Measurements from ENCODE around the gene ELL2.
"Not testable (repeated sequence)": the region's sequence is repeated elsewhere in the genome, so short reads cannot be mapped to it uniquely, and the experiment has no call there.

Gene ELL2

GRCh38 chr5:95845391-95845790 is 116.3 kb downstream of the ELL2 start:
- Histone ChIP-seq H3K4me2 (no peak overlapping the region), H3K27ac (no peak overlapping the region), H3K27me3 (no peaks in the 10 kb centered on the region), H3K9ac (no peak overlapping the region), H4K20me1 (no peaks in the 10 kb centered on the region), H3K36me3 (no peaks in the 10 kb centered on the region), H3K4me3 (no peak overlapping the region), H3K9me3 (no peaks in the 10 kb centered on the region), H3K4me1 (peaks cover 17% of the 10 kb centered on the region)
- TF ChIP-seq Cebpa-rat (IDR thresholded peaks at IDR 0.05): no peak

DNA sequence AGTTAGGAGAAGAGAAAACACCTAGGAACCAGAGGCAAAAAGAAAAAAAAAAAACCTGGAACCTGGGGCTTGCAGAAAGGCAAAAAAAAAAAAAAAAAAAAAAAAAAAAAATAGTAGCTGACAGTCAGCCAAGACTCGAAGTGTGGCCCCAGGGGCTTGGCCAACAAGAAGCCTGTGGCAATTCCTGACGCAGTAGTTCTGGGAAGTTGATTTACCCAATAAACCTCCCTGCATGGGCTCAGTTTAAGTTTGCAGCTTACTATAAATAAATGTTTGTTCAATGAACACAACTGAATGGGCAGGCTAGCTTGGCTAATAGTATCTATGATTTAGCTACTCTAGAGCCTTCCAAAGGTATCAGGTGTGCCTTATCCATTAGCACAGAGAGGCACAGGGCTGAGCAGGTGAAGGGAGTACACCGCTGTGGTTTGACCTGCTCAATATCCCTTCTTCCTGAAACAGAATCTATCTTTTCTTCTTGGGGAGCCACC is 117.9 kb downstream of the ELL2 start:
- H3K27ac ChIP-seq: 0 out of 2 replicates have a peak overlapping the region, but pooled peaks have one; percentile 23
- no peak overlapping the region for H3K9ac ChIP-seq

GRCh38 chr5:95842854-95843544 is 118.7 kb downstream of the ELL2 start:
- H3K27ac ChIP-seq: peak overlapping the region; percentile 23; the same call in 1 of the 2 replicates

More for the DNA sequence above, 117.9 kb downstream of the ELL2 start:
- Histone ChIP-seq H3K4me3 (no peak overlapping the region), H3K27me3 (no peaks in the 10 kb centered on the region), H3K9me3 (no peaks in the 10 kb centered on the region), H3K36me3 (no peaks in the 10 kb centered on the region), H3K4me2 (0 out of 2 replicates have a peak overlapping the region, but pooled peaks have one; percentile 53), H4K20me1 (no peaks in the 10 kb centered on the region), H3K4me1 (peaks cover 17% of the 10 kb centered on the region)
- no peak for TF ChIP-seq Cebpa-rat (IDR thresholded peaks at IDR 0.05)

DNA sequence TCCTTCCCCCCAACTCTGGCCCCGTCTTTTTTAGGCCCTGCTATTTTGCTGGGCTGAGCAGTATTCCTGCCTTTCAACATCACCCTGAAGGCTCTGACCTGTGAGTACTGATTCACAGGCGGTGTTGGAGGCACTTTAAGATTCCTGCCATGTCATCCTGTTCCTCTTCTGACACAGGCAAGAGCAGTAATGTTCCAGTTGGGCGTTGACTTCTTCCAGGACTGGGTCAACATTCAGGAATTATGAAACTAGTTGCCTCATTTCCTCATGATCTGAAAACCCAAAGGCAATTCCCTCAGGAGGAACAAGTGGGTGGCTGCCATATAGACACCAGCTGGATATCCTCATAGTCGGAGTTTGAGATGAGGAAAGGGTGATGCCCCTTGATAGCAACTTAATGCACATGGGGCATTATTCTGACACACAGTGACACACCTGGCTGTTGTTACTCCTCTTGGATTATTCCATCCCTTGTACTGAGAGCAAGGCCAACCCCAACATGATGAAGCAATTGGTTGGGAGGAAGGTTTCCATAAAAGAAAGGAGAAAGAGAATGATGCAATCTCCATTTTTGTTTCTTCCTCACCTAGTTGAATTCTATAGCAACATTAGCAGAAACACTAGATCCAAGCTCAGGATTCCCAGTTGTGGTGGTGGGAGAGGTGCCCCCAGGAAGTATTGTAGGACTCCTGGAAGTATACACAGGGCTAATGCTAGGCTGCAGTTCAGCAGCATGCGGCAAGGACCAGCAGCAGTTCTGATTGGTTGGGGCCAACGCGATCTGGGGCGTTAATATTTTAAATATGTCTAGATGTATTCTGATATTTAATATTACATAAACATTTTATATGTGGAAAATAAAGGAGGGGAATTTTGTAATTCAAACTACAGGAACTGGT is 119.5 kb downstream of the ELL2 start:
- Histone ChIP-seq H3K4me2 (peak overlapping the region; percentile 53), H3K9me3 (no peaks in the 10 kb centered on the region), H3K4me1 (peaks cover 17% of the 10 kb centered on the region), H3K4me3 (no peak overlapping the region), H3K27me3 (no peaks in the 10 kb centered on the region), H3K9ac (no peak overlapping the region), H3K27ac (no peak overlapping the region; the same call in 1 of the 2 replicates), H4K20me1 (no peaks in the 10 kb centered on the region), H3K36me3 (no peaks in the 10 kb centered on the region)
- 0 out of 2 replicates have a peak, but pooled peaks have one; percentile 22 for TF ChIP-seq Cebpa-rat (IDR thresholded peaks at IDR 0.05)

More at GRCh38 chr5:95842854-95843544, 118.7 kb downstream of the ELL2 start:
- Histone ChIP-seq H3K4me2 (peak overlapping the region; percentile 53), H3K27me3 (no peaks in the 10 kb centered on the region), H3K9ac (no peak overlapping the region), H3K4me1 (peaks cover 17% of the 10 kb centered on the region), H4K20me1 (no peaks in the 10 kb centered on the region), H3K9me3 (no peaks in the 10 kb centered on the region), H3K4me3 (no peak overlapping the region), H3K36me3 (no peaks in the 10 kb centered on the region)
- TF ChIP-seq Cebpa-rat (IDR thresholded peaks at IDR 0.05): no peak

DNA sequence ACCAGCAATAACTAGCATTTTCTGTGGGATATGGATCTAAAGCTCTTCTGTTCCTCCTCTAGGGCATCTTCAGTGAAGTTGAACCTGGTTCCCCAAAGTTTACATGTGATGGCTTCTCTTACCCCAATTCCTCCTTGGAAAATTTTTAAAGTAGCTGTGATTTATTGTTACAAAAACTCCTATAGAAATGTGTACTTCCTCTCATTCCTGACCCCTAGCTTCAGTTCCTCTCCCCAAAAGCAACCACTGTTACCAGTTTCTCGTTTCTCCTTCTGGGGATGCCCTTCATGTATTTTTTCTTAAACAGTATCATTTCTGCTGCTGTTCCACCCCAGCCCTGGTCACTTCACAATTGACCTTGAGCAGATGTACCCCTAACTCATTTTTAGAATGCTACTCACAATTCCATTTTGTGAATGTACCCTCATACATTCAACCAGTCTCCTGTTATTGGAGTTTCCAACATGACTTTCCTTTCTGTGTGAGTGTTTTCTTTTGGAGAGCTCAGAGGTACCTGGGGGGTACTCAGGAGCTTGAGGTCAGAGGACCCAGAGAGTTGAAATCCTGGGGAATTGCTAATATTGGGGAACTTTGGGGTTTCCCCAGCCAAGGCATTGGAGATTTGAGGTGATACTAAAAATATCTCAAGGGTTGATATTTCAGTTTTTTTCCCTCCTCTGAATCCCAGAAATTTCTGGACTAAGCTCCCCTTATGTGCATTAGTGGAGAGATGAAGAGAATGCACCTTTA is 120.5 kb downstream of the ELL2 start:
- no peaks in the 10 kb centered on the region for H3K27me3 ChIP-seq
- no peak overlapping the region for H3K27ac ChIP-seq
- H3K36me3 ChIP-seq: no peaks in the 10 kb centered on the region
- TF ChIP-seq Cebpa-rat (IDR thresholded peaks at IDR 0.05): no peak
- no peaks in the 10 kb centered on the region for H4K20me1 ChIP-seq
- no peak overlapping the region for H3K4me3 ChIP-seq
- H3K9ac ChIP-seq: no peak overlapping the region
- peaks cover 23% of the 10 kb centered on the region for H3K4me1 ChIP-seq
- no peaks in the 10 kb centered on the region for H3K9me3 ChIP-seq
- no peak overlapping the region for H3K4me2 ChIP-seq

DNA sequence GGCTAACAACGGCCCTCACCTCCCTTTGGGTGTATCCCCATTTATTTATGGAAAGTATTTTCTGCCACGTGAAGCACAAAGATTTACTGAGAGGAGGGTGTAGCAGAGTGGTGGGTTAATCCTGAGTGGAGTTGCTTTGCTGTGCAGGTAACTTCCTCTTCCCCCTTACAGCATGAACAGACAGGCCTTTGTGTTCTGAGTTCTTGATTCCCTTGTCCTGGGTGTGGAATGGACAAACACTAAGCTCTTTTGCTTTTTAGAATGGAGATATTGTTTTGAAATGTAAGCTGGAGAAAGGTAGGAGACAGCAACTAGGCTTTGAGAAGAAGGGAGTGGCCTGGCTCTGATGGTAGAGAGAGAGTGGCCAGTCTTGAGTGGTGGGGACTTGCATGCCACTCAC is 122.0 kb downstream of the ELL2 start:
- H3K9ac ChIP-seq: no peak overlapping the region
- peaks cover 35% of the 10 kb centered on the region for H3K4me1 ChIP-seq
- H3K36me3 ChIP-seq: no peaks in the 10 kb centered on the region
- H4K20me1 ChIP-seq: no peaks in the 10 kb centered on the region
- no peak overlapping the region for H3K4me2 ChIP-seq
- no peak overlapping the region for H3K4me3 ChIP-seq
- no peak for TF ChIP-seq Cebpa-rat (IDR thresholded peaks at IDR 0.05)
- no peak overlapping the region for H3K27ac ChIP-seq
- H3K27me3 ChIP-seq: no peaks in the 10 kb centered on the region
- no peaks in the 10 kb centered on the region for H3K9me3 ChIP-seq

DNA sequence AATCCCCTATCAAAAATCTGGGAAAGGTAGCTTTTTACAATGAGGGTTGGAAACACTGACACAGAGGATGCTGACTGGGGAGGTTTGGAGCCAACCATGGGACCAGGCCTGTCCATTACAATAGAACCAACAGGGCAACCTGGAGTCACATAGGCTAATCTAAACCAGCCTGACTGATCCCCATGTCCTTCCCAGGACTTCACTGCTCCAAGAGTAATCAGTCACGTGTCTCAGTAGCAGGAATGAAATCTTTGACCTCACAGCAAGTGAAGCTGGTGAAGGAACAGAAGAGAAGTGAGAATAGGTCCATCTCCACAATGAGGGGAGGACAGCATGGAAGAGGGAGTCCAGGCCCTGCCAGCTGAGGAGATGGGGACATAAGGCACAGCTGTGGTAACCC is 123.1 kb downstream of the ELL2 start:
- no peak for TF ChIP-seq Cebpa-rat (IDR thresholded peaks at IDR 0.05)
- Histone ChIP-seq H3K27ac (no peak overlapping the region), H4K20me1 (no peaks in the 10 kb centered on the region), H3K36me3 (no peaks in the 10 kb centered on the region), H3K4me2 (no peak overlapping the region), H3K9me3 (no peaks in the 10 kb centered on the region), H3K4me3 (no peak overlapping the region), H3K27me3 (no peaks in the 10 kb centered on the region), H3K9ac (no peak overlapping the region), H3K4me1 (peaks cover 42% of the 10 kb centered on the region)

DNA sequence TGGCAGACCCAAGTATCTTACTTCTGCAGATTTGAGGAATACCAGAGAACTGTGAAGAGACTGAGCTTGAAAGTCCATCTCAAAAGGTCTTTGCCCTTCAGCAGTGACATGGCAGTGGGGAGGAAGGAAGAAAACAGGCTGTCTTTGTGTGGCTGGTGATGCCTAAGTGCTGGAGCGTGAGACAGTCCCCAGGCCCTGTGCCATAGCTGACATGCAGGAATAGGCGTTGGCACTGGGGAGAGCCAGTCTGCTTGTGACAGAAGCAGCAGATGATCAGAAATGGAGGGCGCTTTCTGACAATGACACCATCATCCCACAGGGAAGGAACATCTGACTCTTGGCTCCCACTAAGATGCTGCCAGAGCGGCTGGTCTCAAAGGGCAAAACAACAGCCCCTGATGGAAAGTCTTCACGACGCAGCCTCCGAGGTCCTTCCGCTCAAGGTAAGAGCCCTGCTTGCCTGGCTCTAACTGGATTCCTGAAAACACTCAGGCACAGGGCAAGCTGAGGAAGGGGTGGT is 123.6 kb downstream of the ELL2 start:
- no peak overlapping the region for H3K4me2 ChIP-seq
- H3K4me1 ChIP-seq: peaks cover 40% of the 10 kb centered on the region
- no peaks in the 10 kb centered on the region for H3K9me3 ChIP-seq
- H3K4me3 ChIP-seq: no peak overlapping the region
- H3K36me3 ChIP-seq: no peaks in the 10 kb centered on the region
- no peaks in the 10 kb centered on the region for H4K20me1 ChIP-seq
- no peaks in the 10 kb centered on the region for H3K27me3 ChIP-seq
- H3K27ac ChIP-seq: no peak overlapping the region
- TF ChIP-seq Cebpa-rat (IDR thresholded peaks at IDR 0.05): no peak
- no peak overlapping the region for H3K9ac ChIP-seq

DNA sequence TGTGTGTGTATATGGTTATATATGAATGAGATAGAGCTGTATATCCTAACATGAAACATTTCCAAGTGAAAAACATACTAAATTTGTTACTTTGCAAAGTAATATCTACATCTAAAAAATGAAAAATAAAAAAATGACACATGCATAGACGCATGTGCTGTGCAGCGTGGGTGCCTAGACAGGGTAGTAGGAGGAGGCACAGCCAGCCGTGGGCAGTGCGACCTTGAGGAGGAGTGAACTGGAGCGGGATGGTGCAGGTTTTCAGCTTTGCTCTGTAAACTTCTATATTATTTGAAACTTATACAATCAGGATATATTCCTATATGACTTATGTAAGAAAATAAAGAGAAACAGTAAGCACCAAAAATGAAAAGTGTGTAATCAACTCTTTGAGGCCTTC is 124.2 kb downstream of the ELL2 start:
- Histone ChIP-seq H3K9me3 (no peaks in the 10 kb centered on the region), H3K4me1 (peaks cover 35% of the 10 kb centered on the region), H3K4me3 (no peak overlapping the region), H4K20me1 (no peaks in the 10 kb centered on the region), H3K27ac (no peak overlapping the region), H3K36me3 (no peaks in the 10 kb centered on the region), H3K27me3 (no peaks in the 10 kb centered on the region), H3K9ac (no peak overlapping the region), H3K4me2 (no peak overlapping the region)
- no peak for TF ChIP-seq Cebpa-rat (IDR thresholded peaks at IDR 0.05)

DNA sequence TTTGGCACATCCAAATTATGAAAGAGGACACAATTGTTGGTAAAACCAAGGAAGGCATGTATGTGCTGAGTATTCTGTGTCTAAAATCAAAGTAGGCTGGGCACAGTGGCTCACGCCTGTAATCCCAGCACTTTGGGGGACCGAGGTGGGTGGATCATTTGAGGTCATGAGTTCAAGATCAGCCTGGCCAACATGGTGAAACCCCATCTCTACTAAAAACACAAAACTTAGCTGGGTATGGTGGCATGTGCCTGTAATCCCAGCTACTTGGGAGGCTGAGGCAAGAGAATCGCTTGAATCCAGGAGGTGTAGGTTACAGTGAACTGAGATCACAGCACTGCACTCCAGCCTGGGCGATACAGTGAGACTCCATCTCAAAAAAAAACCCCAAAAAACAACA is 124.7 kb downstream of the ELL2 start:
- not testable (repeated sequence) for H3K9ac ChIP-seq, H3K4me3 ChIP-seq
- H3K4me1 ChIP-seq: peaks cover 29% of the 10 kb centered on the region

More for the DNA sequence above, 124.7 kb downstream of the ELL2 start:
- H3K27me3 ChIP-seq, H3K4me2 ChIP-seq, H3K9me3 ChIP-seq, H4K20me1 ChIP-seq, H3K27ac ChIP-seq, H3K36me3 ChIP-seq: not testable (repeated sequence)

Data from BLaER1 (cell line).